ENCODE measurements around the gene ZAP70.

ZAP70 gene

DNA sequence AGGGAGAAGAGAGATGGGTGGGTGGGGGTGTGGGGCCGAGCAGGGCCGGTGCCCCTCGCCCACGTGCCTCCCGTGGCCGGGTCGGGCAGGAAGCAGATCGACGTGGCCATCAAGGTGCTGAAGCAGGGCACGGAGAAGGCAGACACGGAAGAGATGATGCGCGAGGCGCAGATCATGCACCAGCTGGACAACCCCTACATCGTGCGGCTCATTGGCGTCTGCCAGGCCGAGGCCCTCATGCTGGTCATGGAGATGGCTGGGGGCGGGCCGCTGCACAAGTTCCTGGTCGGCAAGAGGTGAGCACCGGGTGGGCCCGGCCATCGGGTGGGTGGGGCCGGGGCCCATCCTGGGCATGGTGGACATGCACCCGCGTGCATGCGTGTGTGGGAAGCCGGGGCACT, 21.8 kb downstream of the ZAP70 start:
- no peak for DNase-seq

DNA sequence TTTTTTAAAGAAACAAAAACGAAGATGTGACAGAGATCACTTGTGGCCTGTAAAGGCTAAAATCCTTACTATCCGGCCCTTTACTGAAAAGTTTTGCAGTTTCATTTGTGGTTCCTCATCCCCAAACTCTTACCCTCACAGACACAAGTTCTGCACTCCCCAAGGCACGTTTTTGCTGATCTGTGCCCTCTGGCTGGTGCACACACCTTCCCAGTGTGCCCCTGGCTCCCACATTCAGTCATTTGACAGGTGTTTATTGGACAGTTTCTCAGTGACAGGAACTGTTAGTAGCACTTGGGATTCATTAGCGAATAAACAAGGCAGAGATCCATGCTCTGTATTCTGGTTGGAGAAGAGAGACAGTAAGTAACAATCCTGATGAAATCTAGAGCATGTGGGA, 22.8 kb downstream of the ZAP70 start:
- DNase-seq: no peak

DNA sequence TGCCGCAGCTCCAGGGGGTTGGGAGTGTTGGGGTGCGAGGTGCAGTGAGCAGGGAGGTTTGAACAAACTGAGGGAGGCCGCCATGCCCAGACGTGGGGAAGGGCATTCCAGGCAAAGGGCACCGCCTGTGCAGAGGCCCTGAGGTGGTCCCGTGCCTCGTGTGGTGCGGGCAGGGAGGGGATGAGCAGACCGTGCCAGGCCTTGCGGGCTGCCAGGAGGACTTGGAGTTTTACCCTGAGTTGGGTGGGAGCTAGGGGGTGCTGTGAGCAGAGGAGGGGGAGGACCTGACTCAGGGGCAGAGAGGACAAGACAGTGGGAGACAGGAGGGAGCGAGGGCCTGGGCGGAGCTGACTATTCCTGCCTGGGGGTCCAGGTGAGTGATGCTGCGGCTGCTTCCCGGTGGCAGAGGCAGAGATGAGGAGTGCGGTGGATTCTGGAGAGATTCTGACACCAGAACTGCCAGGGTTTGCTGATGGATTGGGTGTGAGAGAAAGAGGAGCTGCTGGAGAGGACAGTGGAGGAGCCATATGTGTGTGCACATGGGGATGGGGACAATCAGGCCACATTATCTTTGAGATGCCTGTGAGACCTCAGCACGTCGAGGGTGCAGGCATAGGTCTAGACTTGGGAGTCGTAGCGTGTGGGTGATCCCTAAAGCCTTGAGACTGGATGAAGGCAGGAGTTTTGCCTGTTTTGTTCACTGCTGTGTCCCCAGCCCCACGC, 23.4 kb downstream of the ZAP70 start:
- no peak for DNase-seq

- no peak for DNase-seq
Observed at GRCh38 chr2:97737421-97738178, 24.2 kb downstream of the ZAP70 start.

DNA sequence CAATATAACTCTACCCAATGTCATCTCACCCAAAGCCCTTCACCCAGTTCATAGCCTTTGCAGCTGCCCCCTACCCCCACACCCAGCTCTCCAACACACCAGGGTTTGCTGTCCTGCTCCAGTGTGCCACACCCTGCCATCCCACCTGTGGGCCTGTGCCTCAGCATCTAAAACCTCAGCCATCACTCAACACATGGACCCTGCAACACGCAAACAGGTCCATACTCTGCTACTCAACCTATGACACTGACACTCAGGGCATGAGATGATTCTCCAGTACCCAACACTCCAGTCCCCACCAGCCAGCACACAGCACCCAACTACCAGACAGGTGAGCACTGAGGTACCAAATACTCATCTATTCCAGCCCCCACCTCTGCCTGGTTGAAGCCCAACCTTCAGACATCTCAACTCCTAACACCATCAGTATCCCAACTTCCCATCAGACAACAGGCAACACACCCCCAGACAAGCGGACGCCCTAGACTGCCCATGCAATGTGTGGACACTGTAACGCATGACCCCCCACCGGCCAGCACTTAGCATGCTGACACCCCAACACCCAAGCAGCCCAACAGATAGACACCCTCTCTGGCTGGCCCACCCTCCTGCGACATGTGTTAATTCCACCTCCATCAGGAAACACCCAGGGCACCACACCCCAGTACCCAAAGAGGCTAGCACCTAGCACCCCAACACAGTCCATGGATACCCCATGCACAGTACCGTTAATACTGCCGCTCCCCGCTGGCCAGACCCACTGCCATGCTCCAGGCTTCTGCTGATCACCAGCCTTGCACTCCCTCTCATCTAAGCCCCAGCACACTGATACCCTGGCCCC, 25.0 kb downstream of the ZAP70 start:
- DNase-seq: no peak

- no peak for DNase-seq
Observed at GRCh38 chr2:97739020-97739892, 25.9 kb downstream of the ZAP70 start.

- no peak for DNase-seq
Observed at GRCh38 chr2:97739893-97740245, 26.5 kb downstream of the ZAP70 start.

DNA sequence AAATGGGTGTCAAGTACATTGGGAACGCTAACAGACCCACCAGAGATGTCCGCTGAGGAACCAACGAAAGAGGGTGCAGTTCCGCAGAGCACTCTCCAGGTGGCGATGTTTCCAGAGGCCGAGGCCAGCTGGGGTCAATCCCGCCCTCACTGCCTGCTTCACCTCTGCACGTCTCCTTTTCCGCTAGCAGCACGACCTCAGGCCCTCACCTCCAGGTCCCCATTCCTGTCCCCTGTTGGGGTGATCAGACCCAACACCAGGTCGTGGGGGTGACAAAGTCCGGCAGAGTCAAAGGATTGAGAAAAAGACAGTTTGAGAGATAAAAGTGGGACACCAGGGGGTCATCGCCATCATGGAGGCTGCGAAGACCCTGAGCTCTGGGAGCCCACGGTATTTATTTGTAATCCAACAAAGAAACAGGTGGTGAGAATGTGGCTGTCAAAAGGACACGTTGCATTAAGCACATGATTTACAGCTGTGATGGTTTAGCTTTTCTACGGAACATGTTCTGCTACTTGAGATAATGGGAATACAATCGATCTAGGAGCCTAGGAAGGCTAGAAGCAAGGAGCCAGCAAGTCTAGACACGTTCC, 27.3 kb downstream of the ZAP70 start:
- peak; percentile 12 to 39 for DNase-seq

- DNase-seq: no peak
Observed at GRCh38 chr2:97741251-97741650, 27.9 kb downstream of the ZAP70 start.

GRCh38 chr2:97741686-97742085, 28.3 kb downstream of the ZAP70 start:
- DNase-seq: no peak

DNA sequence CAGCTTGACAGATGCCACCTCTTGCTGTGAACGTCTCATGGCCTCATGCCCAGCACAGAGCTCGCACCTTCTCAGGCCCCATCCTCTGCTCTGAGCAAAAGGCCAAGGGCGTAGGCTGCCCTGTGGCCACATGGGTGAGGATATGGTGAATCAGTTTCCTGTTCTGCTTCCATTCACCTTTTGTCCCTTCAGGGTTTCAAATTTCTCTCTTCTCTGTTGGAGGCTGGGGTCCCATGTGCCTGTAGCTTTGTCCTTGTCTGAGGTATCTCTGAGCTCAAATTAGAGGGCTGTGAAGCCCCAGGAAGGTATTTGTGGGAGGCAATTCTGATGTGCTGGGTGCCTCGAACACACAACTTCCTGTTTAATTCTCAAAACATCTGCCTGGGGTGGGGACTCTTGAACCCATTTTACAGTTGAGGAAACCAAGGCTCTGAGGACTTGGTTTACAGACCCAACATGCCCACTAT, 29.0 kb downstream of the ZAP70 start:
- DNase-seq: no peak

GRCh38 chr2:97743913-97744312, 30.5 kb downstream of the ZAP70 start:
- no peak for DNase-seq

DNA sequence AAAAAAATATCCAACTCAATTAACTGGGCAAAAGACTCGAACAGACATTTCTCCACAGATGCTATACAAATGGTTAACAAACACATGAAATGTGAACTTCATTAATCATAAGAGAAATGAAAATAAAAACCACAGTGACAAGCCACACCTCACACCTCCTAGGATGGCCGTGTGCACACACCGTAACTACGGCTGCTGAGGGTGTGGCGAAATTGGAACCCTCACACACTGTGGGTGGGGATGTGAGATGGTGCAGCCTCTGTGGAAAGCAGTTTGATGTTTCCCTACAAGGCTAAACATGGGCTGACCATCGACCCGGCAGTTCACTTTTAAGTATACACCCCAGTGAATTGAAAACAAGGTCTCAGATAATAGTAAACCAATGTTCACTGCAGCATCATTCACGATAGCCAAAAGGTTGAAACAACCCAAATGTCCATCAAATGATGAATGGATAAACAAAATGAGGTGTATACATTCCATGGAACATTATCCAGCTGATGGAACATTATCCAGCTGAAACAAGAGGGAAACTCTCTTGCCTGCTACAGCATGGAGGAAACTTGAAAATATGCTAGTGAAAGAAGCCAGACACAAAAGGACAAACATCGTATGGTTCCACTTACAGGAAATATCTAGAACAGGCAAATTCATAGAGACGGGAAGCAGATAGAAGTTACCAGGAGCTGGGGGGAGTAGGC, 32.2 kb downstream of the ZAP70 start:
- DNase-seq: no peak

DNA sequence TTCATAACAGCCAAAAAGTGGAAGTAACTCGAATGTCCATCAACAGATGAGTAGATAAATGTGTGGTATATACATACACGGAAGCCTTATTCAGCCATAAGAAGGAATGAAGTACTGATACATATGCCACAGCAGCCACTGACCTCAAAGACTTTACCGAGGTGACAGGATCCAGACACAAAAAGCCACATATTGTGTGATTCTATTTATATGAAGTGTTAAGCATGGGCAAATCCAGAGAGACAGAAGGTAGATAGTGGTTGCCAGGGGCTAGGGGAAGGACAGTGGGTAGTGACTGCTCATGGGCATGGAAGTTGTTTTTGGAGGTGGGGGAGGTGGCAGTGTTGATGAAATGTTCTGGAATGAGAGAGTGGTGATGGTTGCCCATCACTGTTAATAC, 33.9 kb downstream of the ZAP70 start:
- no peak for DNase-seq

DNA sequence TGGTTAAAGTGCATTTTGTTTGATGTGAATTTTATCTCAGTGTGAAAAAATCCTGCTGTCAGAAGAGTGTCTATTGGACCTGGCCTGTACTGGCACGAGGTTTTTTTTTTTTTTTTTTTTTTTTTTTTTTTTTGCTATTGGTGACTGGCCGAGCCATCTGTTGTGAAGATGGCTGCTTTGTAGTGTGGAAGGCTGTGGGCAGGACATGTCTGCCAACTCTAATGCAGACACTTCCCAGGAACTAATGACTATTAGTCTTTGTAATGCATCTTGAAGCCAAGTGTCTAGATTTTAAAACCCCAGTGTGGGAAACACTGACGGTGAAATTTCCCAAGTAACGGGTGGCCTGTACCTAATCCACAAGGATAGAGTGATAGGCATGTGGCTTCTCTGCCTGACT, 34.3 kb downstream of the ZAP70 start:
- DNase-seq: no peak

DNA sequence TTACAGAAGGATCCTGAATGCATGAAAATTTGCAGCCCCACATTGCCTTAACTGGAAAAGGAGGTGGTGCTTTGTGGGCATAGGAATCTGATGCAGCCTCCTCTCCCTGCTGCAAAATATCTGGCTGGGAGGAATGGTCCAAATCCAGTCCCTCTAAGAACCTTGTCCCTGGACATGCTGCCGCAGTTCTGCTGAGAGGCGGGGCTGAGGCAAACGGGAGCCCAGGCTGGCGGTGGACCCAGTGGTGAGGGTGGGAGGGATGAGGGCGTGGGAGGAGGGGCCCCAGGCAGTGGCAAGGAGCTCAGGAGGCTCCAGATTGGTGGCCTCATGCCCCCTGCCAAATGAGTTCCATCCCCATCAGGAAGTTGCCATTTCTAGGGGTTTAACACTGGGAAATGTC, 36.2 kb downstream of the ZAP70 start:
- no peak for DNase-seq

- no peak for DNase-seq
Observed at GRCh38 chr2:97750017-97750416, 36.6 kb downstream of the ZAP70 start.

DNA sequence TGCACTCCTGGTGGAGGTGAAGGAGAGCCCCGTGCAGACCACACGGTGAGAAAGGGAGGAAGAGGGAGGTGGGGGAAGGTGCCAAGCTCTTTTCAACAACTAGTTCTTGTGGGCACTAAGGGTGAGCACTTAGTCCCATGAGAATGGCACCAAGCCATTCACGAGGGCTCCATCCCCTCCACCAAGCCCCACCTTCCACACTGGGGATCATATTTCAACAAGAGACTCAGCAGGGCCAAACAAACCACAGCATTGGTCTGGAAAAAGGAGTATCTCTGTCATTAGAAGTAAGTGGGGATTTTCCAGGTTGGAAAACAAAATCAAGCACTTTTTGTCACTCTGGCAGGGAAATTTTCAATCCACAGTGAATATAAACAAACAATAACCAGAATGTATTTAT, 38.4 kb downstream of the ZAP70 start:
- DNase-seq: no peak

DNA sequence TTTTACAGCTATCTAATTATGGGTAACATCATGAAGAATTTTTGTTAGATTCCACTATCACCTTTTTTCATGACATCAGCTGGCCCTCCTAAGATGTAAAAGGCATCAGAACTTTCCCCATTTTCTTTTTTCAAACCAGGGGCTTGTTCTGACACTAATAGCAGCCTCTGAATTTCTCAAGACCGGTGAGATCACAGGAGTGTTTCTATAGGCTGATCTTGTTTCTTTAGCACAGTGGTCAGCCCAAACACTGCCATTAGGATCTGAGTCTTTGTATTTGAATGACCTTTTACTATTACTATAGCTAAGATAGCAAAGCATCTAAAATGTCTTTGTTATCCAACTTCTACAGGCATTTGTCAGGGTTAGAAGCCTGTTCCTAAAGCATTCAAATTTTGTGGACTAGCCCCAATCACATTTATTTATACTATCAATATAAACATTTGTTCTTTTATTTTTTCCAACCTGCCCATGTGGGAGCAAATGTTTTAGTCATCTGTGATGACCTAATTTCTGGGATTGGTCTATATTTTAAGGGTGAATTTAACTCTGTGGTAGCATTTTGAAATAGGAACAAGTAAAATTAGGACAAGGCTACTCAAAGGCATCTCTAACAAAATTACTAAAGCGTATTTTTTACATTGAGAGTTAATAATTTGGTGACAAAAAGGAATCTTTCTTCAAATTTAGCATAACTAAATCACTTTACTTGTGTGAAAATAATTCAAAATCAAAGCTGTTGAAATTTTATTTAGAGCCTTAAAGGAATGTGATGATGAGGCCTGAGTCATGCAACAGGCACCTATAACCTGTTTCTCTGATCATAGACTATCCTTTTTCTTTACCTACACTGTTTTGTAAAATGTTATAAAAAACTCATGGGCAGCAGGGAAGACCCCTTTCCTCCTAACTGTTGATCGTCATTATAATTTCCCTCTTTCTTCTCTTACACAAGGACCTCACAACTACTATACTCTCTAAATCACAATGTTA, 39.3 kb downstream of the ZAP70 start:
- DNase-seq: no peak

- no peak for DNase-seq
Observed at GRCh38 chr2:97754690-97755346, 41.4 kb downstream of the ZAP70 start.

Measured in SHP77 (cell line).